IMR-90 (cell line): Measurements from ENCODE around the gene ERCC3.
A peak's percentile ranks its signal among the peaks of the same experiment; 100 is the strongest.

Experiments used
- BHLHE40 ChIP-seq: fragments of 150-350 bp; IDR thresholded peaks from 2 replicates; pipeline ENCODE4 v1.6.1; 2016; ENCODE audit warnings: mild to moderate bottlenecking, low read depth, low read length
- CEBPB ChIP-seq: IDR thresholded peaks from 2 replicates; pipeline ENCODE4 v1.6.1; 2012; ENCODE audit warnings: low read depth, low read length, improper control_type of control experiment
- CTCF ChIP-seq: conservative IDR thresholded peaks from 2 replicates; pipeline ENCODE4 v1.5.1; 2012; ENCODE audit warnings: mild to moderate bottlenecking, low read depth, low read length, improper control_type of control experiment
- ELK1 ChIP-seq: fragments of 150-350 bp; IDR thresholded peaks from 2 replicates; pipeline ENCODE4 v1.6.1; 2016; ENCODE audit warnings: low read depth, mild to moderate bottlenecking, low read length, moderate library complexity, borderline replicate concordance
- FOS ChIP-seq: fragments of 150-350 bp; IDR thresholded peaks from 2 replicates; pipeline ENCODE4 v1.6.1; 2016; ENCODE audit warnings: low read depth, low read length
- MAZ ChIP-seq: IDR thresholded peaks from 2 replicates; pipeline ENCODE4 v1.6.1; 2012; ENCODE audit warnings: low read depth, mild to moderate bottlenecking, low read length, improper control_type of control experiment, moderate library complexity, borderline replicate concordance
- MXI1 ChIP-seq: IDR thresholded peaks from 2 replicates; pipeline ENCODE4 v1.6.1; 2012; ENCODE audit warnings: low read depth, mild to moderate bottlenecking, low read length, moderate library complexity, borderline replicate concordance
- NFE2L2 ChIP-seq: fragments of 150-350 bp; IDR thresholded peaks from 2 replicates; pipeline ENCODE4 v1.6.1; 2016; ENCODE audit warnings: low read depth, mild to moderate bottlenecking, low read length
- POLR2A ChIP-seq: IDR thresholded peaks from 2 replicates; pipeline ENCODE4 v1.6.1; 2012; ENCODE audit warnings: mild to moderate bottlenecking, low read depth, low read length
- RAD21 ChIP-seq: IDR thresholded peaks from 2 replicates; pipeline ENCODE4 v1.6.1; 2012; ENCODE audit warnings: low read length, improper control_type of control experiment
- RCOR1 ChIP-seq: IDR thresholded peaks from 2 replicates; pipeline ENCODE4 v1.6.1; 2012; ENCODE audit warnings: mild to moderate bottlenecking, low read length, improper control_type of control experiment; ENCODE audit not compliant: insufficient replicate concordance
- RFX5 ChIP-seq: IDR thresholded peaks from 2 replicates; pipeline ENCODE4 v1.8.0; 2012; ENCODE audit warnings: low read depth, mild to moderate bottlenecking, low read length, moderate library complexity
- SMC3 ChIP-seq: fragments of 150-350 bp; IDR thresholded peaks from 2 replicates; pipeline ENCODE4 v1.6.1; 2016; ENCODE audit warnings: low read depth, mild to moderate bottlenecking, antibody characterized with exemption, low read length, moderate library complexity
- USF2 ChIP-seq: fragments of 150-350 bp; IDR thresholded peaks from 2 replicates; pipeline ENCODE4 v1.6.1; 2017; ENCODE audit warnings: mild to moderate bottlenecking, antibody characterized with exemption, low read length, low read depth

GRCh38 chr2:127226520-127227263 lies 67.3 kb downstream of the ERCC3 start:
- TF ChIP-seq RAD21 (no peak; the same call in 1 of the 2 replicates), USF2 (no peak), CTCF (no peak), RFX5 (no peak), POLR2A (no peak), MXI1 (no peak), NFE2L2 (no peak), CEBPB (peak; percentile 57), ELK1 (no peak), MAZ (peak; percentile 60; the same call in 1 of the 2 replicates), RCOR1 (no peak), BHLHE40 (peak; percentile 84), FOS (peak; percentile 97), SMC3 (peak; percentile 11; the same call in 1 of the 2 replicates)
